Middle frontal gyrus (tissue), 1 donor: ENCODE measurements around the gene PTPRK.

Experiments
- DNase-seq: peaks from one replicate; pipeline ENCODE4 v3.0.0-alpha.2; 2015; ENCODE audit warnings: low spot score; ENCODE audit errors: extremely low spot score

The PTPRK gene

GRCh38 chr6:127968394-127968793, 552.0 kb downstream of the PTPRK start:
- DNase-seq = no peak

GRCh38 chr6:127967708-127968107, 552.7 kb downstream of the PTPRK start:
- DNase-seq = no peak

GRCh38 chr6:127966616-127967015, 553.8 kb downstream of the PTPRK start:
- DNase-seq = no peak

- no peak for DNase-seq
Observed at GRCh38 chr6:127963495-127963894, 556.9 kb downstream of the PTPRK start.

- no peak for DNase-seq
Observed at GRCh38 chr6:127959869-127960268, 560.5 kb downstream of the PTPRK start.

GRCh38 chr6:127956956-127957355, 563.4 kb downstream of the PTPRK start:
- DNase-seq = no peak

- no peak for DNase-seq
Observed at GRCh38 chr6:127956260-127956888, 564.0 kb downstream of the PTPRK start.

- no peak for DNase-seq
Observed at GRCh38 chr6:127954082-127954481, 566.3 kb downstream of the PTPRK start.

GRCh38 chr6:127952831-127953230, 567.6 kb downstream of the PTPRK start:
- no peak for DNase-seq

GRCh38 chr6:127952176-127952575, 568.2 kb downstream of the PTPRK start:
- DNase-seq = no peak

GRCh38 chr6:127951172-127951917, 569.1 kb downstream of the PTPRK start:
- no peak for DNase-seq

- no peak for DNase-seq
Observed at GRCh38 chr6:127950566-127951145, 569.7 kb downstream of the PTPRK start.

- no peak for DNase-seq
Observed at GRCh38 chr6:127949251-127949650, 571.1 kb downstream of the PTPRK start.

- no peak for DNase-seq
Observed at GRCh38 chr6:127946388-127946787, 574.0 kb downstream of the PTPRK start.

- no peak for DNase-seq
Observed at GRCh38 chr6:127945434-127946097, 574.8 kb downstream of the PTPRK start.

- no peak for DNase-seq
Observed at GRCh38 chr6:127941228-127941627, 579.2 kb downstream of the PTPRK start.

GRCh38 chr6:127939442-127940066, 580.8 kb downstream of the PTPRK start:
- no peak for DNase-seq

GRCh38 chr6:127938701-127939100, 581.7 kb downstream of the PTPRK start:
- no peak for DNase-seq

GRCh38 chr6:127937747-127938146, 582.7 kb downstream of the PTPRK start:
- no peak for DNase-seq

- DNase-seq = no peak
Observed at GRCh38 chr6:127937102-127937501, 583.3 kb downstream of the PTPRK start.

- no peak for DNase-seq
Observed at GRCh38 chr6:127934956-127935355, 585.4 kb downstream of the PTPRK start.
